ENCODE results near the gene PPP2R2D.

Gene PPP2R2D

DNA sequence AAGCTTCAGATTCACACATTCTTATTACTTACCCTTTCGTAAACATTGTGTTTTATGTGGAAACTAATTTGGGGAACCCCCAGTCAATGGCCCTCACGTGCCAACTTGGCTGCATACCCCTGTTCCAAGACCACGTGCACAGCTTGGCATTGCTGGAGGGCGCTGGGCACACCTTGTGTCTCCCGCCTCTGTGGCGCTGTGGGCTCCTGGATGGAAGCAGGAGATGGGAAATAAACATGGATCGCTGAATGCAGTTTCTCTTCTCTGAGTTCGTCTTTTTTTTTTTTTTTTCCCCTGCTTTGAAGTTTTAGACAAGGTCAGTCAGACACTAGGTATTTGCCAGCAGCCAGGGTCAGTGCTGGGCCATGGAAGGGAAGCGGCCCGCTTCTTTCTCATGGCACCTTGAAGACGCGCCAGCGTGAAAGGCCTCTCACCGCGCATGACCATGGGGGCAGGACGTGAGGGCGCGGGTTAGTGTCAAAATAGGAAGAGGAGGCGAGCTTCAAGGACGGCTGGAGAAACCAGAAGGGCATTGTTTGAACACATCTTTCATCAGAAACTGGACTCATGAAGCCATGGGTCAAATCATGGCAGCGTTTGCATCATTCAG is 53.7 kb downstream of the PPP2R2D start:
- no peak for DNase-seq

DNA sequence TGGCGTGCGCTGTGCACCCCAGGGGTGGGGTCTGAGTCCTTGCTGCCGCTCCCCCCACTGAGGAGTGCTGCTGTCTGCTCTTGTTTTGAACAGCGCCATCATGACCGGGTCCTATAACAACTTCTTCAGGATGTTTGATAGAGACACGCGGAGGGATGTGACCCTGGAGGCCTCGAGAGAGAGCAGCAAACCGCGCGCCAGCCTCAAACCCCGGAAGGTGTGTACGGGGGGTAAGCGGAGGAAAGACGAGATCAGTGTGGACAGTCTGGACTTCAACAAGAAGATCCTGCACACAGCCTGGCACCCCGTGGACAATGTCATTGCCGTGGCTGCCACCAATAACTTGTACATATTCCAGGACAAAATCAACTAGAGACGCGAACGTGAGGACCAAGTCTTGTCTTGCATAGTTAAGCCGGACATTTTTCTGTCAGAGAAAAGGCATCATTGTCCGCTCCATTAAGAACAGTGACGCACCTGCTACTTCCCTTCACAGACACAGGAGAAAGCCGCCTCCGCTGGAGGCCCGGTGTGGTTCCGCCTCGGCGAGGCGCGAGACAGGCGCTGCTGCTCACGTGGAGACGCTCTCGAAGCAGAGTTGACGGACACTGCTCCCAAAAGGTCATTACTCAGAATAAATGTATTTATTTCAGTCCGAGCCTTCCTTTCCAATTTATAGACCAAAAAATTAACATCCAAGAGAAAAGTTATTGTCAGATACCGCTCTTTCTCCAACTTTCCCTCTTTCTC is 55.0 kb downstream of the PPP2R2D start:
- DNase-seq = no peak

DNA sequence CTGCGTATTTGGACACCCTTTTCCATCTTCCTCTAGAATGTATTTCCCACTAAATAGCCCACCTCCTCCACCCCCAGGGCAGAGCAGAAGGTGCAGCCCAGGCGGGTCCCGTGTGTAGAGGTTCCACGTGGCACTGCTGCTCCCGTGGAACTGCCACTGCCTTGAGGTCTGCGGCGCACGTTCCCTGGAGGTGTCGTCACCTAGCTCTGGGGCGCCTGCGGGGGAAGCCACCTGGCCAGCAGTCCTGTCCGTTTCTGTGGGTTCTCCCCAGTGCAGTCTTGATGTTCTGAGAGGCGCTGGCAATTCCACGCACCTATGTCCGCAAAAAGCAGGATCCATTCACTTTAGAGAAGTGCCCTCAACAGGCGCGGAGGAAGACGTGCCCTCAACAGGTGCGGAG is 59.0 kb downstream of the PPP2R2D start:
- no peak for DNase-seq

DNA sequence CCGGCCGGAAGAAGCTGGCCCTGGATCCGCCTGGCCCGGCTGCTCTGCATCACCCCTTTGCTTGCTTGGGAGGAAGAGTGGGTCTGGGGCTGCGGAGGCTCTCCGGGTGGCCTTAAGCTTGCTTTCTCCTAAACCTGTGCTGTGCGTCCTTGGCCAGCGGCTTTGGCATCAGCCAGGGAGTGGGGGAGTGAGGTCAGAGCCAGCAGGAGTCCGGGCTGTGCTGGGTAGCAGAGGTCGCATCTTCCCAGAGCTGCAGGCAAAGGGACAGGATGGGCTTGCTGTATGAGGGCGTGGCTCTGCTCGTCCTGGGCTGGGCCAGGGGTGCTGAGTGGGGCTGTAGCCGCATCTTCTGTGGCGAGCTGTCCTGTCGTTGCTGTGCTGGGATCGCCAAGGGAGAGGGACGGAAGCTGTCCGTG is 59.8 kb downstream of the PPP2R2D start:
- DNase-seq = no peak

DNA sequence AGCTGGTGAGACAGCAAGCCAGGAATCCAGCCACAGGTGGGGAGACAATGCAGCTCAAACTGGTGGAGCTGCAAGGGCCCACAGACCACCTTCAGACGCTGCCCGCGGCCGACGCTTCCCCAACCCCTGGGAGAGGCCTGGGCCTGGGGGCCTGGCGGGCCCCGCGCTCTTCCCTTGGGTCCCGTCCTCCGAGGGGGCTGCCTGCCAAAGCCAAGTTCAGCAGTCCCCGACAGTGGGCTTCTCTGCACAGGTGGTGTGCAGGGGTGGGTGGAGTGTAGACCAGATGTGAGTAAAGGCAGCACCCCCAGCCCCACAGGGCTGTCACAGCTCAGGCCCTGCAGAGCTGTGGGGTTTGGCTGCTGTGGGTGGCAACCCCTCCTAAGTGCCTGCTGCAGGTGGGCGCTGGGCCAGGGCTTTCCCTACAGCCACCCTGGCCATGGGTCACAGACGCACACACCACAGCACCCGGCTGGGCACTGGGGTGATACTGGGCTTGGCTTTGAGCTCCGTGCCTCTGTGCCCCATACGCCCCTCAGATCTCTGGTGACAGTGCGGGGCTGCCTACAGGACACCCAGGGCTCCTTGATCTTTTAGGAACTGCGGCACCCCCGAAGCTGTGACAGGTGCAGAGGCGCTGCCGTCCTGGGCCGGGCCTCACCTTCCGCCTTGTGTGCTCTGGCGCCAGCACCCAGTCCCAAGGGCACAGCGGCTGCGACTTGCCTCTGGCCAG is 60.4 kb downstream of the PPP2R2D start:
- no peak for DNase-seq

DNA sequence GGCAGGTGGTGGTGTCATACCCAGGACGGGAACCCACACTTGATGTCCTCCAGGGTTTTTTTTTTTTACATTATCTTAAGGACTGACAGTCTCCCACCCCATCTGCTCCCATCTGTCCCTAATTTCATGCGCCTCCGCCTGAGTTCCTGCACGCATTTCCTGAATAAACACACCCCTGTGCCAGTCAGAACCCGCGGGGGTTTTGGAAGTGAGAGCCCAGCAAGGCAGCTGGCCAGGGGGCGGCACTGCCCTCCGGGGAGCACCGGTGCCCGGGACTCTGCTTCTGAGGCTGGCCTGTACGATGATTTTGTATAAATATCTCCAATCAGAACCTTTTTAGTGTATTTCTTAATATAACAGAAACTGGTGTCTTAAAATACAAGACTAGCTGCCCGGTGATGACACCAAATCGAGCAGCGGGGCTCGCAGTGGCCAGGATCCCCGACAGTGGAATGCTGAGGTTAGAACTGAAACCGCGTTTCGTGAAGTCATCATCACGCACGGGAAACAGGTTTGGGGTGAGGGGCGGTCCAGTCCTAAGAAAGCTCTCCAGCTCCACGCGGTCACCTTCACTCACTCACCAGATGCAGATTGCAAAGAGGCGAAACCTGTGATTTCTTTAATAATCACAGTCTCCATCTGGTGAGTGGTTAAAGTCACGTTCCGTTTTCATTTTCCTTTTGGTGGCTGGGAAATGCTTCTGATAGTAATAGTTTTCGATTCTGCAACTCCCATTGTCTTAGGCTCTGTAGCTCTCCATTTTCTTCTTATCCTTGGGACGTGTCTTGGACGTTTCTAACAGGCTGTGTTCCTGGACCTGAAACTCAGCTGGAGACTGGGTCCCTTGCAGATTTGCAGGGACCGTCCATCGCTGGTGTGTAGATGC is 61.2 kb downstream of the PPP2R2D start:
- DNase-seq = peak; percentile 11

DNA sequence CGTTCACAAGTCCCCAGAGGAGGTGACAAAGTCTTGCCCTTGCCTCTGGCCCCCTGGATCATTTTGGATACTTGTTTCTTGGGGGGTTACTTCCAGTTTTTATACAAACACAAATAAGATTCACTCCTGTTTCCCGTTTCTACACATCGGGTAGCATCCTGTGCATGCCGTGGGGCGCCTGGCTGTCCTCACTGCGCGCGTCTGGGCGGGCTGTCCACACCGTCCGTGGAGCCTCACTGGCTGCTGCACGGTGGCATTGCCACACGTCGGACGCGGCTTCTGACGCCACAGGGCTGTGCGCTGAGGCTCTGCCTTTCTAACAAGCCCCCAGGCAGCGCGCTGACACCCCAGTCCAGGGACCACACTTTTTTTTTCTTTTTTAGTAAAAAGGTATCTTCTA is 62.5 kb downstream of the PPP2R2D start:
- no peak for DNase-seq

DNA sequence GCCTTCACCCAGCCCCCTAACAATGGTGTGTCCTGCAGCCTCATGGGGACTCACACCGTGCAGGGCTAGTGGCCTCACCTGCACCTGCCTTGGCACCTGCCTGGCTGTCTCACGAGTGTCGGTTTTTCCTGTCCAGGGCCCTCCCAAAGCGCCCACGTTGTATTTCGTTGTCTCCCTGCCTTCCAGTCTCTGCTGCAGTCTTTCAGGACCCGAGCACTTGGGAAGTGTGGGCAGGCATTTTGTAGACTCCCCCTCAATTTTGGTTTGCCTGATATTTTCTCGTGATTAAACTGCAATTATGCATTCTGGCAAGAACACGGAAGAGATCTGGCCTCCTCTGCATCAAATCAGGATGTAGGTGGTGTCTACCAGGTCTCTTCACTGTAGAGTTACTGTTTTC is 63.0 kb downstream of the PPP2R2D start:
- no peak for DNase-seq

DNA sequence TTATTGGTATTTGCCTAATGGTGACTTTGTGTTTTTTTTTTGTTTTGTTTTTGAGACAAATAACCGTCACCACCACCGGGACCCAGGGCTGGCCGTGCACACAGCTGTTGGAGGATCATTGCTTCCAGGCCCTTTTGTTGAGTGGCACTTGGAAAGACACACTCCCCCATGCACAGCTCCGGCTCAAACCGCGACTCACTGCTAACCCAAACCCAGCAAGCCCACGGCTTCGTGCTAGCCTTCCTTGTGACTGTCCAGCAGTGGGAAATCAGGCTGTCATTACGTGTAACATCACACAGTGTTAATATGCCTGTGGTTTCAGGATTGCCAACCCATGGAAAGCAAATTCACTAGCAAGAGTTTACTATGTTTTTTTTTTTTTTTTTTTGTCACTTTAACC is 63.5 kb downstream of the PPP2R2D start:
- DNase-seq = no peak

DNA sequence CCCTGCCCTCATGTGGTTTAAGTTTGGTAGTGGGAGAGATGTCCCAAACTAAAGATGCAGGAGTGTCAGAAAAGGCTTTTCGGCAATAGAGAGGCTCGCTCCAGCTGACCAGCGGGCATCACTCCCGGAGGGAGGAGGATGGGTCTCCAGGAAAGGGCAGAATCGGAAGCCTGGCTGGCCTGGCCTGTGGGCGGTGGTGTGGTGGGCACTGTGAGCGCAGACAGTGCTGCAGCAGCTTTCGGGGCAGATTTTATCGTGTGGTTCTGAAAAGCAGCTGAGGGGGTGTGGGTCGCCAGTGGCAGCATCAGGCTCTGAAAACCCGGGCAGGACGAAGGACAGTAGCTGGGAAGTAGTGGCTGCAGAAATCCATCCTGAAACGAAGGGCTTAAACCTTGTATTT is 68.1 kb downstream of the PPP2R2D start:
- no peak for DNase-seq

DNA sequence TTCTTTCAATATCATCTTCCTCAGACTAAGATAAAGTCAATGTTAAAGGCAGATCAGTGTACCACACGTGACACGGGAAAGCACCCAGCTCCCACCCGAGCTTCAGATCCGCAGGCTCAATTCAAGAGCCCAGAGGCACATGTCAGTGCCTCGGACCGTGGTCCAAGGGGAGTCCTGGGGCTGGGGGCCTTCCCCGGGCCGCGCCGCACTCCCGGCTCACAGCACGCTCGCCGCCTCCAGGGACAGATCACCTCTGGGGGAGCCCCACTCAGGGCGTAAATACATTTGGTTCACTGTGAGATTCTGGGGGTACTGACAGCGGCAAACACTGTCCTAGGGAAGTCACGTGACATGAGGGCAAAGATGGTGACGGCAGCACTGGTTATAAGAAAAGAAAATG is 70.1 kb downstream of the PPP2R2D start:
- DNase-seq = no peak

DNA sequence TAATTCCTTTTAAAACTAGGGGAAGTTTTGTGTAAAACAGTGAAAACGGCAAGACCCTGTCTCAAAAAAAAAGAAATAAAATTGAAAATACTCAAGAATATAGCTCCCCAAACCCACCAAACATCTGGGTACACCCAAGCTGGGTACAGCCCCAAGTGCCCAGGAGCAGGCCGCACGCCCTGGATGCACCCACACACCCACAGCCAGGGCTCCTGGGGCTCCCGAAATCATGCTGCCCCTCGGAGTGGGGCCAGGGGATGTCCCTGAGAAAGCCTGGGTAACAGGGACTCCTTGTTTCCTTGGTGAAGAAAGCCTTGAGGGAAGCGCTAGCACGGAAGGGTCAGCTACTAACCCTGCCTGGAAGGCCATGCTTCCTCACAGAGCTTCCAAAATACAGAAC is 70.8 kb downstream of the PPP2R2D start:
- no peak for DNase-seq

DNA sequence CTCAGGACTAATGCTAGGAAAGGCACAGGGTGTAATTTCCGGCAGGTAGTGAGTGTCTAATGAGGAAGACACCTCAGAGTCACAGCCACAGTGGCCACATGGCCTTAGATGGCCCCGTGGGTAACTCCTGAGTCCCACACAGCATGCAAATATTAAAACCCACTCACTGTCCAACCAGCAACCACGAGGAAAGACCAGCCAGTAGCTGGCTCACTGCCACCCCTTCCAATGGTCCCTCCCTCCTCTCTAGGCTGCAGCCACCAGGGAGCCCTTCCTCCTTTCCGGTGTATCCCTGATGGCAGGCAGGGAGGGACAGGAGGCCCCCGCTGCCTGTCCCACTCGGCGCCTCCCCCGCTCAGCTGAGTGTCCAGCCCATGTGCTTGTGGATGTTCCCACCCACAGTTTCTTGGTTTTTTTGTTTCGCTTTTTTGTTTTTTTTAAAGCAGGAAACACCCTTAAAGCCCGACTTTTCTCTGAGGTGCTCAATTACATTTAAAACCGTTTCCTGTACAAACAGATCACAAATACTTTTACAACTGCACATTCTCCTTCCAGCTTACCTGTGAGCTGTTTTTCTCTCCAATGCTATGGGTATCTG is 71.8 kb downstream of the PPP2R2D start:
- DNase-seq = peak; percentile 47

DNA sequence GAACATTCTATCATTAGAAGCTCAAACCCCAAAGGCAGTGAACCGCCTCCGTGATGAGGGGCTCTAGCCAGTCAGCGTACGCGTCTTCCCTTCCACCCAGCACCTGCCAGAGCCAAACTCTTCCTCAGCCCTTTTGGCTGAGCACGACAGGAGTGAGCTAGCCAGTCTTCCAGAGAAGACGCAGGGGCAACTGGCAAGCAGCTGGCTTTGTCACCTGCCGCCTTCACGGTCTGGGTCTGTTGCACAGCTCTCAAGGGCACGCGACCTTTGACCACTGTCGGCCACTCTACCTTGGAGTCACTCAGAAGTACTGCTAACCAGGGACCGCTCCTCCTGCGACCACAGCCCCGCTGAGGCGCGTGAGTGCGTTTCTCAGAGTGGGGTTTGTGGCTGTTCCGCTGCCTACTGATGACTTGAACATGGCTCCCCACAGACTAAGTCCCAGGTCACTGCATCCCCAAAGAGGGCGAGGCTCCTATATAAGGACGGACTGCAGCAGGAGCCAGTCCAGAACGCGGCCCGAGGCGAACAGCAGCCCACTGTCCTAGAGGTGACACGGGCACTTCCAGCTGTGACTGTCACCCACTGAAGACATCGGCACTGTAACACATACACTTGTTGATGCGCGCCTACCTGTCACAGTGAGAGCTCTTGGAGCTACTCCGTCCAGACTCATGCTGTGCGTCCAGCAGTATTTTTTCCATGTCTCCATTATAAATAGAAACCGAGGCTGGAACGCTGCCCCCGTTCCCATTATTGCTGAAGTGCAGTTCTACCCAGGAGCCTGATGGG is 72.5 kb downstream of the PPP2R2D start:
- no peak for DNase-seq

DNA sequence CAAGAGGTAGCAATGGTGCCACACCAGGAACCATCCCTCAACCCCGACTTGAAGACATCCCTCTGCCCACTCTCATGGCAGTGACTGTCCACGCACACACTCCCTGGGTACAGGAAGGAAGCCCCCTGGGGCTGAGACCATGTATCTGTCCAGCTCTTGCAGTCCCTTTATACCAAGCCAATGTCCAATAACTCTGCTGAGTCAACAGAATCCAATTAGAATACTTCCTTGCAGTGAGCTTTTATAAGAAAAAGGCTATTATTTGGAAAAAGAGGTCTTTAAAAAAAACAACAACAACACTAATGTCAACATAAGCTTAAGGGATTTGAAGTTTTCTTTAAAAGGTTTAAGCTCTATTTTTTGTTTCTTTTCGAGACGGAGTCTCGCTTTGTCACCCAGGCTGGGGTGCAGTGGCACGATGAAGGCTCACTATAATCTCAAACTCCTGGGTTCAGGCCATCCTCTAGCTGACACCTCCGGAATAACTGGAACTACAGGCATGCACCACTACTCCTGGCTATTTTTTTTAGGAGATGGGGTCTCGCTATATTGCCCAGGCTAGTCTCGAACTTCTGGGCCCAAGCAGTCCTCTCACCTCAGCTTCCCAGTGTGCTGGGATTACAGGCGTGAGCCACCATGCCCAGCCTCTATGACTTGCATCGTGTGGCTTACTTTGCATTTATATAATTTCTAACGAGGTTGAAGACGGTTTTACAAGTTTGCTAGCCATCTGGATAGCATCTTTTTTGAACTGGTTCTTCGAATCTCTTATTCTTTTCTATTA is 73.4 kb downstream of the PPP2R2D start:
- no peak for DNase-seq

DNA sequence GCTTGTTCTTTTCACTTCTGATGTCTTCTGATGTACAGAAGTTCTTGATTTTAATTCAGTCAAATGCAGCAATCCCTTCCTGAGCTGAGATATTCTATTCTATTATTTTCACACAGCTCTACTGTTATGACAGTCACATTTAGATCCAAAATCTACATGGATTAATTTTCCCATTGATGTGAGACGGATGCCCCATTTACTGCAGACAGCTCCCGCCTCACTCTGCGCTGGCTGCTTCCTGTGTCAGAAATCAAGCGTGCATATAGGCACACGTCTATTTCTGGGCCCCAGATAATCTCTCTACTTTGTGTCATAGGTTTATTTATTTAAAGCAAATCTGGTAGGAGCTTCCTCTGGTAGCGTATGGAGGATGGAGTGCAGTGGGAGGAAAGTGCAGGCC is 74.2 kb downstream of the PPP2R2D start:
- peak; percentile 40 for DNase-seq

DNA sequence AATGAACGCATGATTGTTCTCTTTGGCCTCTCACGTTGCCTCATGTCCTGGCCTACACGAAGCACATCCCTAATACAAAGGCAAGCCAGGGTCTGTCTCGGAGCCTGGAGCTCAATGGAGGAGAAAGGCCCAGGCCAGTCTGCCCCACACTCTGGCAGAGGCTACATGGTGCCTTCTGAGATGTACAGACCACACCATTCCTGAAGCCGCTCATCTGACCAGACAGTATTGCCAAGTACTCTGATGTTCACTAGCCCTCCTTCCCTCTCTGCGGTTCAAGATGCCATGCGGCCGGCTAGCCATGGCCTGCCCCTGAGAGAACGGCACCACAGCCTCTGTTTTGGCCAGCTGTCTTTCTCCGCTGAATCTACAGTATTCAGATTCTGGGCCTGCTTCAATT is 75.0 kb downstream of the PPP2R2D start:
- DNase-seq = no peak

DNA sequence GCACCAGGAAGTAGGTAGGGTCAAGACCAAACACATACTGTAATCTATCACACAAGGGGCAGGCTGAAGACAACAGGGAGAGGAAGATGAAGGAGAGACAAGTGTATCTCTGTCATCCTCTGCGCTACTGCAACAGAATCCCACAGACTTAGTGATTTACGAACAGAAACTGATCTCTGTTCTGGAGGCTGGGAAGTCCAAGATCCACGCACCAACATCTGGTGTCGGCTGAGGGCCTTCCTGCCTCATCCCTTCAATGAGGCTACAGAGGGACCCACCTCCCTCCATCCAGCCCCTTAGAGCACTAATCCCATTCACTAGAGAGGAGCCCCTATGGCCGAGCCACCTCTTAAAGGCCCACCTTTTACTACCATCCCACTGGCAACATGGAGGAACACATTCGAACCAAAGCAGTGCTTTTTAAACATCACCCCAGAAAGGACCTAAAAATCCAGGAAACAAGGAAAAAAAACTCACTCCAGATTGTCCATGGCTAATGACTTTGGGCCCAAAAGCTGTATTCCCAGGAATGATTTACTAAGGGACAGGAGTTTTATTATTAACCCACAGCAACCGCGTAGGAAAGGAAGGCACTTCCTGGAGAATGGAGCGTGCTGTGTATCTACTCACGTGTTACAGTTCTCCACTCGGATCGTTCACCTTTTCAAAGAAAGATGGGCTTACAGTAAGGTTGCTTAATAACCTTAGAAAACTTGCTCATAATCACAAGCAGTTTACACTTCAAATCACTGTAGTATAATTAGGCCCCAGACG is 76.7 kb downstream of the PPP2R2D start:
- DNase-seq = no peak

DNA sequence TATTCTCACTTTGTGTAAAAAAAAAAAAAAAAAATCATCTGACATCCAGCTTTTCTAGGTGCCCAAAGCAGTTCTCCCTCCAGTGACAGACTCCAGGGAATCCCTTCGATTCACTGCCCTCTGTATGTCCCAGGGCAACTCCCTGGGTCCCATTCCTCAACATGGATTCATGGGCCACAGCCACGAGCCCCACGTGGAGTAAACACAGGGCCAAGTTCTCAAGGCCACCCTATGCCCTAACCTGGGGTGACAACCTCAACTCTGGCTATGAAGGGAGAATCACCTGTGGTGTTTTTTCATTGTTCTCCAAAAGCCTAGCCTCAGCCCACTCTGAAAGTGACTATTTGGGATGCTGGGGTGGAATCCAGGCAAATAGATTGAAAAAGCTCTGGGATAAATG is 77.6 kb downstream of the PPP2R2D start:
- no peak for DNase-seq

DNA sequence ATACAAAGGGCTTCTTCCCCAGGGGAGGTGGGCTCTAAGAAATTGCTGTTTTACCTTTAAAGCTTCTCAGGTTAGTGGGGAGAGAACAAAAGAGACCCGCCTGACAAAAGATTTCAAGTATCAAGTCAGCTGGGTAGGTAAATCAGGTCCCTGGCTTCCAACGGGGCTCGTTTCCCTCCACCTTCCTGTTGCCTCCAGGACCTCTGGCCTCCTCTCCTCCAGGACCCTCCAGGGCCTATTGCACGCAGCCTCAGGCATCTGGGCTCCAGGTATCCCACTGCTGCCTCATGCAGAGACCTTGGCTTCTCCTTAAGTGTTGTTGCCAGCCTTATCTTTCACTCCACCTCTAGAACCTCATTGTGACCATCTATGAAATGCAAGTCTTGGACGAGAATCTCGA is 78.0 kb downstream of the PPP2R2D start:
- DNase-seq = no peak

All from COR-L47 (cell line).